Measurements from ENCODE around the gene NINL. TPM values are rescaled to one million over a fixed set of nuclear protein-coding genes. Genes with fewer than 3 reads are reported as not detected.
A peak's percentile ranks its signal among the peaks of the same experiment; 100 is the strongest.

The NINL gene
- total RNA-seq, 4 donors from 2014 or later: 0.24 to 6.1 (median 0.88) TPM

DNA sequence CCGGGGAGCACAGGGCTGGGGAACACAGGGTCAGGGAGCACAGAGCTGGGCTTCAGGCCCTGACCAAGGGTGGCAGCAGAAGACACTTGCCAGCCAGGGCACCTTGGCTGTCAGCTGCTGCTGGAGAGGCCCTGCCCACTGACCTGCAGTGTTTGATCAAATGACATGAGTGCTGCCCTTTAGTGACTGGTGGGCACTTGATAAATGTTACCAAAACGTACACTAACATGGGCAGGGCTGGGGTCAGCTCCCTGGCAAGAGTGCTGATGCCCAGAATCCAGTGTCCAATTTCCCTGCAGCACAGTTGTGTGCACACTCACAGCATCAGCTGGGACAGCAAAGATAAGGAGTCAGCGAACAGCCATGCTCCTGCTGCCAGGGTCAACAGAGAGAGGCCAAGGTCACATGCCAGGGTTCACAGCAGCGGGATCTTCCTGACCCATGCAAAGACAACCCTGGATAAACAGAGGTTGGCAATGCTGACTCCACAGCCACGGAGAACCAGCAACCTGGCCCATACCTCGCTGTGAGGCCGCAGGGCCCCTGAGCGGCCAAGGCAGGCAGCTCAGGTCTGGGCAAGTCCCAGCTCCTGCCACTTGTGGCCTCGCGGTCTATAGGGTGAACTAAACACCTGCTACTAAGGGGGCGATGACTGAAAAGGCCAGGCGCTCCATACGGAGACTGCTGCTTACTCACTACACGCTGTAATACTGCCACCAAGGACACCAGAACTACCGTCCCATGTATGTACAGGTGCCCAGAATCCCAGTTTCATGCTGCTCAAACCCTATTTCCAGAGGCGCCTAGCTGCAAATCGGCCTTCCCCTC lies 46.3 kb downstream of the NINL start:
- Histone ChIP-seq H3K9me3 (no peaks in the 10 kb centered on the region), H3K27me3 (no peaks in the 10 kb centered on the region), H3K27ac (peak overlapping the region; percentile 12 to 77 (median 50)), H3K4me1 (peaks cover 0 to 8% of the 10 kb centered on the region in 2 donors), H3K4me3 (peak overlapping the region; percentile 19 to 56 (median 48)), H3K36me3 (no peaks in the 10 kb centered on the region)
- ATAC-seq (peak; percentile 31 to 45), DNase-seq (no peak)
- intact Hi-C loops (cut with DNase I; ENCODE audit: low total_unique reads): no loop called here
- TF ChIP-seq, protein P1, sequence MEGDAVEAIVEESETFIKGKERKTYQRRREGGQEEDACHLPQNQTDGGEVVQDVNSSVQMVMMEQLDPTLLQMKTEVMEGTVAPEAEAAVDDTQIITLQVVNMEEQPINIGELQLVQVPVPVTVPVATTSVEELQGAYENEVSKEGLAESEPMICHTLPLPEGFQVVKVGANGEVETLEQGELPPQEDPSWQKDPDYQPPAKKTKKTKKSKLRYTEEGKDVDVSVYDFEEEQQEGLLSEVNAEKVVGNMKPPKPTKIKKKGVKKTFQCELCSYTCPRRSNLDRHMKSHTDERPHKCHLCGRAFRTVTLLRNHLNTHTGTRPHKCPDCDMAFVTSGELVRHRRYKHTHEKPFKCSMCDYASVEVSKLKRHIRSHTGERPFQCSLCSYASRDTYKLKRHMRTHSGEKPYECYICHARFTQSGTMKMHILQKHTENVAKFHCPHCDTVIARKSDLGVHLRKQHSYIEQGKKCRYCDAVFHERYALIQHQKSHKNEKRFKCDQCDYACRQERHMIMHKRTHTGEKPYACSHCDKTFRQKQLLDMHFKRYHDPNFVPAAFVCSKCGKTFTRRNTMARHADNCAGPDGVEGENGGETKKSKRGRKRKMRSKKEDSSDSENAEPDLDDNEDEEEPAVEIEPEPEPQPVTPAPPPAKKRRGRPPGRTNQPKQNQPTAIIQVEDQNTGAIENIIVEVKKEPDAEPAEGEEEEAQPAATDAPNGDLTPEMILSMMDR (IDR thresholded peaks at IDR 0.05 in 4 of 5, conservative IDR thresholded peaks at IDR 0.05 in 1 of 5): no peak
- TF ChIP-seq POLR2A (IDR thresholded peaks at IDR 0.05): no peak
- in situ Hi-C loops (cut with MboI; ENCODE audit: low sequenced_read_pairs in 4 of 4): no loop called here

DNA sequence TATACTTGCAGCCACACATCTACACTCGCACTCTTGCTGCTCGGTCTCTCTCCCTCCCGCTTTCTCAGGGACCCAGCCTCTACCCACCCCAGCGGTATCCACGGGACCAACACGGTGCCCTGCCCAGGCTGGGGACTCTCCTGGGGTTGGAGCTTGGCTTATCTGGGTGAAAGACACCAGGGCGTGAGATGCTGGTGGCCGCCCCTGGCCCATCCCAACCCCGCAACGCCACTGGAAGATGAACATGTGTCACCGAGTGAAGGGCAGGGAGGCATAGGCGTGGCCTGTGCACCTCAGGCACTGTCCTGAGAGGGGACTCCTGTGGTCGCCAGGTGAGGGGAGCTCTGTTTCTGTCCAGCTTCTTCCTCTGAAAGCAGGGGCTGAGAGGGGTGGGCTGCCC lies 47.4 kb downstream of the NINL start:
- no peak overlapping the region for H3K4me3 ChIP-seq
- peaks cover 0 to 8% of the 10 kb centered on the region in 2 donors for H3K4me1 ChIP-seq
- DNase-seq (no peak), ATAC-seq (no peak)
- intact Hi-C loops (cut with DNase I; ENCODE audit: low total_unique reads): no loop called here
- no peaks in the 10 kb centered on the region for H3K9me3 ChIP-seq
- H3K27me3 ChIP-seq: no peaks in the 10 kb centered on the region
- no peak overlapping the region for H3K27ac ChIP-seq
- no peak for TF ChIP-seq POLR2A (IDR thresholded peaks at IDR 0.05)
- TF ChIP-seq, protein P1 (IDR thresholded peaks at IDR 0.05 in 4 of 5, conservative IDR thresholded peaks at IDR 0.05 in 1 of 5): no peak
- no peaks in the 10 kb centered on the region for H3K36me3 ChIP-seq
- in situ Hi-C loops (cut with MboI; ENCODE audit: low sequenced_read_pairs in 4 of 4): no loop called here

DNA sequence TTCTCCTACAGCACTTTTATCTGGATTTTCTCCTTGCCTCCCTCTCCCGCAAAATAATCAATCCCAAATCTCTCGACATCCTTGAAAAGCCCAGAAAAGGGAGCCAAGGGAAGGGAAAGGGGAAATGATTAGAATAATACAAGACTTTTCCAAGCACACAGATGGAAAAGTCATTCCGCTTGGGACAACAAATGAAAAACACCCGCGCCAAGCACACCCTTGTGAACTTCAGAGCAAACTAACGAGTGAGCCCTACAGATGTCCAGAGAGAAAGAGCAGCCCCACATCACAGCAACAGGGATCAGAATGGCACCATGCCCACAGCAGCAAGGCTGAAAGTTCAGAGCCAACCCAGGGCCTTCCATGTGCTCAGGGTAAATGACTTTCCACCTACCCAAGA lies 49.6 kb downstream of the NINL start:
- Histone ChIP-seq H3K9me3 (no peaks in the 10 kb centered on the region), H3K27me3 (no peaks in the 10 kb centered on the region), H3K4me3 (no peak overlapping the region), H3K4me1 (peaks cover 0 to 8% of the 10 kb centered on the region in 2 donors), H3K36me3 (no peaks in the 10 kb centered on the region), H3K27ac (no peak overlapping the region)
- intact Hi-C loops (cut with DNase I; ENCODE audit: low total_unique reads) (no loop called here), in situ Hi-C loops (cut with MboI; ENCODE audit: low sequenced_read_pairs in 4 of 4) (no loop called here)
- DNase-seq: no peak
- TF ChIP-seq, protein P1 (IDR thresholded peaks at IDR 0.05 in 4 of 5, conservative IDR thresholded peaks at IDR 0.05 in 1 of 5): no peak
- no peak for TF ChIP-seq POLR2A (IDR thresholded peaks at IDR 0.05)
- ATAC-seq: no peak

DNA sequence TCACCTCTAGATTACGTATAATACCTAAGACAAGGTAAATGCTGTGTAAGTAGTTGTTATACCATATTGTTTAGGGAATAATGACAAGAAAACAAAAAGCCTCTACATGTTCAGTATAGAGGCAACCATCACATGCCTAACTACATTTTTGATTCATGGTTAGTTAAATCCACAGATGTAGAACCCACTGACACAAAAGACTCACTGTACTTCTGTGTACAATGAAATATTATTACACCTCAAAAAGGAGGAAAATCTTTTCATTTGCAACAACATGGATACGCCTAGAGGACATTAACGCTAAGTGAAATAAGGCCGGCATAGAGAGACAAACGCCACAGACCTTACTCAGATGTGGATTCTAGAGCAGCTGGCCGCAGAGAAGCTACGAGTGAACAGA lies 50.5 kb downstream of the NINL start:
- Histone ChIP-seq H3K4me1 (peaks cover 0 to 8% of the 10 kb centered on the region in 2 donors), H3K27me3 (no peaks in the 10 kb centered on the region), H3K36me3 (no peaks in the 10 kb centered on the region), H3K4me3 (no peak overlapping the region), H3K9me3 (no peaks in the 10 kb centered on the region), H3K27ac (no peak overlapping the region)
- in situ Hi-C loops (cut with MboI; ENCODE audit: low sequenced_read_pairs in 4 of 4) (no loop called here), intact Hi-C loops (cut with DNase I; ENCODE audit: low total_unique reads) (no loop called here)
- DNase-seq (no peak), ATAC-seq (no peak)
- no peak for TF ChIP-seq POLR2A (IDR thresholded peaks at IDR 0.05)
- TF ChIP-seq, protein P1 (IDR thresholded peaks at IDR 0.05 in 4 of 5, conservative IDR thresholded peaks at IDR 0.05 in 1 of 5): no peak

All from gastrocnemius medialis (tissue), 4 donors.